HepG2 (cell line): Measurements from ENCODE around the gene CD81.

Source experiments
- ATF7-NPFF ChIP-seq: sonication (generic); formaldehyde crosslinking; IDR thresholded peaks from 2 replicates; pipeline ENCODE4 v1.8.1; 2023; ENCODE audit warnings: mild to moderate bottlenecking, low read depth, missing genetic modification reagents, moderate library complexity
- CHD4 ChIP-seq: fragments of 200-600 bp; sonication (generic); IDR thresholded peaks from 2 replicates; pipeline ENCODE4 v1.7.0; 2017; ENCODE audit warnings: mild to moderate bottlenecking, low read length, borderline replicate concordance
- DMTF1 ChIP-seq: sonication (generic); formaldehyde crosslinking; IDR thresholded peaks from 2 replicates; pipeline ENCODE4 v1.4.0; 2020; ENCODE audit warnings: mild to moderate bottlenecking, missing genetic modification reagents
- GZF1 ChIP-seq: sonication (generic); formaldehyde crosslinking; IDR thresholded peaks from 2 replicates; pipeline ENCODE4 v1.5.1; 2020; ENCODE audit warnings: mild to moderate bottlenecking, missing genetic modification reagents
- KAT2B ChIP-seq: fragments of 150-350 bp; IDR thresholded peaks from 2 replicates; pipeline ENCODE4 v1.6.1; 2014; ENCODE audit warnings: low read depth, low read length, borderline replicate concordance
- KDM1A ChIP-seq: IDR thresholded peaks from 2 replicates; pipeline ENCODE4 v1.6.1; 2016; ENCODE audit warnings: missing compliant biosample characterization
- MTA3 ChIP-seq: sonication (generic); formaldehyde crosslinking; IDR thresholded peaks from 2 replicates; pipeline ENCODE4 v1.4.0; 2020; ENCODE audit warnings: missing genetic modification reagents
- MXD4 ChIP-seq: IDR thresholded peaks from 2 replicates; pipeline ENCODE4 v1.6.1; 2016; ENCODE audit warnings: mild to moderate bottlenecking, missing biosample characterization, missing genetic modification reagents
- POLR2AphosphoS5 ChIP-seq: IDR thresholded peaks from 2 replicates; pipeline ENCODE4 v1.6.1; 2012; ENCODE audit warnings: low read depth, low read length
- TBL1XR1 ChIP-seq: fragments of 150-350 bp; IDR thresholded peaks from 2 replicates; pipeline ENCODE4 v1.6.1; 2014; ENCODE audit warnings: borderline replicate concordance, low read length; ENCODE audit not compliant: partially characterized antibody
- TCF7 ChIP-seq: sonication (generic); IDR thresholded peaks from 2 replicates; pipeline ENCODE4 v1.6.1; 2016; ENCODE audit warnings: antibody characterized with exemption, low read depth
- ZNF639 ChIP-seq: conservative IDR thresholded peaks from 2 replicates; pipeline ENCODE4 v1.6.1; 2018; ENCODE audit warnings: missing genetic modification reagents
- TF ChIP-seq, protein P1 (sequence below): sonication (generic); formaldehyde crosslinking; IDR thresholded peaks from 2 replicates; pipeline ENCODE4 v1.5.0; 2020; ENCODE audit warnings: mild to moderate bottlenecking, missing genetic modification reagents, moderate library complexity
- TF ChIP-seq, protein P2 (sequence below): sonication (generic); formaldehyde crosslinking; IDR thresholded peaks from 2 replicates; pipeline ENCODE4 v1.9.0; 2021; ENCODE audit warnings: missing genetic modification reagents, borderline replicate concordance

DNA sequence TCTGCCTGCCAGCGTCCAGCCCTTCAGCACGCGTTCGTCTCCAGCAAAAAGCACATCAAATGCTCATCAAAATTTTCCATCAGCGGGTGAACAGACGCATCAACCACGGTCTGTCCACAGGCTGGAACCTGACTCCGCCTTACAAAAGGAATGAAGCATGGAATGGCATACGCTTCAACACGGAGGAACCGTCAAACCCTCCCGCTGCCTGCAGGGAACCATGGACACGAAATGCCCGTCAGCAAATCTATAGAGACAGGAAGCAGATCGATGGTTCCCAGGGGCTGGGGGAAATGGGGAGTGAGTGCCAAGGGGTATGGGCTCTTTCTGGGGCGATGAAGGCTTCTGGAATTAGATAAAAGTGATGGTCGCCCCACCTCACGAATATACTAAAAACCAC lies 39.7 kb downstream of the CD81 start:
- TF ChIP-seq ATF7-NPFF: no peak
- no peak for TF ChIP-seq ZNF639 (CRISPR knock-in tag)
- no peak for TF ChIP-seq CHD4
- TF ChIP-seq, protein P1, sequence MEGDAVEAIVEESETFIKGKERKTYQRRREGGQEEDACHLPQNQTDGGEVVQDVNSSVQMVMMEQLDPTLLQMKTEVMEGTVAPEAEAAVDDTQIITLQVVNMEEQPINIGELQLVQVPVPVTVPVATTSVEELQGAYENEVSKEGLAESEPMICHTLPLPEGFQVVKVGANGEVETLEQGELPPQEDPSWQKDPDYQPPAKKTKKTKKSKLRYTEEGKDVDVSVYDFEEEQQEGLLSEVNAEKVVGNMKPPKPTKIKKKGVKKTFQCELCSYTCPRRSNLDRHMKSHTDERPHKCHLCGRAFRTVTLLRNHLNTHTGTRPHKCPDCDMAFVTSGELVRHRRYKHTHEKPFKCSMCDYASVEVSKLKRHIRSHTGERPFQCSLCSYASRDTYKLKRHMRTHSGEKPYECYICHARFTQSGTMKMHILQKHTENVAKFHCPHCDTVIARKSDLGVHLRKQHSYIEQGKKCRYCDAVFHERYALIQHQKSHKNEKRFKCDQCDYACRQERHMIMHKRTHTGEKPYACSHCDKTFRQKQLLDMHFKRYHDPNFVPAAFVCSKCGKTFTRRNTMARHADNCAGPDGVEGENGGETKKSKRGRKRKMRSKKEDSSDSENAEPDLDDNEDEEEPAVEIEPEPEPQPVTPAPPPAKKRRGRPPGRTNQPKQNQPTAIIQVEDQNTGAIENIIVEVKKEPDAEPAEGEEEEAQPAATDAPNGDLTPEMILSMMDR (CRISPR knock-in tag): no peak
- no peak for TF ChIP-seq TCF7
- no peak for TF ChIP-seq DMTF1
- no peak for TF ChIP-seq KAT2B
- TF ChIP-seq, protein P2, sequence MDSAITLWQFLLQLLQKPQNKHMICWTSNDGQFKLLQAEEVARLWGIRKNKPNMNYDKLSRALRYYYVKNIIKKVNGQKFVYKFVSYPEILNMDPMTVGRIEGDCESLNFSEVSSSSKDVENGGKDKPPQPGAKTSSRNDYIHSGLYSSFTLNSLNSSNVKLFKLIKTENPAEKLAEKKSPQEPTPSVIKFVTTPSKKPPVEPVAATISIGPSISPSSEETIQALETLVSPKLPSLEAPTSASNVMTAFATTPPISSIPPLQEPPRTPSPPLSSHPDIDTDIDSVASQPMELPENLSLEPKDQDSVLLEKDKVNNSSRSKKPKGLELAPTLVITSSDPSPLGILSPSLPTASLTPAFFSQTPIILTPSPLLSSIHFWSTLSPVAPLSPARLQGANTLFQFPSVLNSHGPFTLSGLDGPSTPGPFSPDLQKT (CRISPR knock-in tag): no peak
- no peak for TF ChIP-seq TBL1XR1
- no peak for TF ChIP-seq MTA3 (CRISPR knock-in tag)
- no peak for TF ChIP-seq KDM1A (CRISPR knock-in tag)
- no peak for TF ChIP-seq POLR2AphosphoS5
- TF ChIP-seq GZF1 (CRISPR knock-in tag): no peak
- no peak for TF ChIP-seq MXD4 (CRISPR knock-in tag)
